HG03139 (cell line): ENCODE results near the gene MEF2D.

Experiments
- ATAC-seq: cut with Tn5 transposase; IDR thresholded peaks from one replicate; pipeline ENCODE4 v1.9.1; 2021; ENCODE audit not compliant: unreplicated experiment

The MEF2D gene

DNA sequence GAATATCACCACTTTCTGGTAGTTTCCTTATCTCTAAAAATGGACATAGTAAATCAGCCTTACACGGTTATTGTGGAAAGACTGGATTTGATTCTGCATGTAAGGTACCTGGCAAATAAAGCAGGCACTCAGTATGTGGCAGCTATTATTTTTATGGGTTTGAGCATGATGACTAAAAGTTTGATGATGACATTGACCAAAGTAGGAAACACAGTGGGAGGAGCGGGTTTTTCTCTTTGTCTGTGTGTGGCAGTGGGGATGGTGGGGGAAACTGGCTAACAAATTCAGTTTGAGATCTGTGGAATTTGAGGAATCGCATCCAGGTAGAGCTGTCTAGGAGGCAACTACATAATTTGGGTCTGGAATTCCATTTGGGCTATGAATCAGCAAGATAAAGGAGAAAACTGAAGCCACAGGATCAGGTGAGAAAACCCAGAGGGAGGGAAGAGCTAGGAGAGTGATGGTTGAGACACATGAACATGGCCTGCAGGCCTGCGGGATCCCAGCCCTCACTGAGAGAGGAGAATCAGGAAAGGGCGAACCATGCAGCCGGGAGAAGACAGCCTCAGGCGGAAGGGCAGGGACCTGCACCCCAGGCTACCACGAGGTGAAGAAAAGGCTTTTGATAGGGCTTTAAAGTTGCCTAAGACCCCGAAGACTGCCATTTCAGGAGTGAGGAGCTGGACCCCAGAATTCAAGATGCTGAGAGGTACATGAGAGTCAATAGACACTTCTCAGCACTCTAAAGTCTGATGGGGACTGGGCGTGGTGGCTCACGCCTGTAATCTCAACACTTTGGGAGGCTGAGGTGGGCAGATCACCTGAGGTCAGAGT, 52.2 kb downstream of the MEF2D start:
- no peak for ATAC-seq

DNA sequence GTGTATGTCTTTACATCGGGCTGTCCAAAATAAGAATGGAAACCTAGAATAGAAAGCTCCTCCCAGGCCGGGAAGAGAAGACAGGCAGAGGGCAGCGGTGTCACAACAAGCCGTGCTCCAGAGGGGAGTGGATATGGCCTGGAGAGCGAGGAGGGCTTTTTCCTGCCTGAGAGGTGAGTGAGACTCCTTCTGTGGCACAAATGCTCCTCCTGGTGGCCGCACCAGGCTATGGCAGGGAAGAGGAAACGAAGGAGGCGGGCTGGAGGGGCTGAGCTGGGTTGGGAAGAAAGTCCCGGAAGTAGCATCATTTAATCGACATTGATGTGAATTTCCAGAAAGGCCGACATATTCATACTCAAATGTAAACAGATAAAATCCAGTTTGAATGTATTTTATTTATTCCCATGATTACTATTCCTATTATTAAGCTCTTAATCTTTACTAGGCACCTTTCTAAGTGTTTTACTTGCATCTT, 54.7 kb downstream of the MEF2D start:
- no peak for ATAC-seq

DNA sequence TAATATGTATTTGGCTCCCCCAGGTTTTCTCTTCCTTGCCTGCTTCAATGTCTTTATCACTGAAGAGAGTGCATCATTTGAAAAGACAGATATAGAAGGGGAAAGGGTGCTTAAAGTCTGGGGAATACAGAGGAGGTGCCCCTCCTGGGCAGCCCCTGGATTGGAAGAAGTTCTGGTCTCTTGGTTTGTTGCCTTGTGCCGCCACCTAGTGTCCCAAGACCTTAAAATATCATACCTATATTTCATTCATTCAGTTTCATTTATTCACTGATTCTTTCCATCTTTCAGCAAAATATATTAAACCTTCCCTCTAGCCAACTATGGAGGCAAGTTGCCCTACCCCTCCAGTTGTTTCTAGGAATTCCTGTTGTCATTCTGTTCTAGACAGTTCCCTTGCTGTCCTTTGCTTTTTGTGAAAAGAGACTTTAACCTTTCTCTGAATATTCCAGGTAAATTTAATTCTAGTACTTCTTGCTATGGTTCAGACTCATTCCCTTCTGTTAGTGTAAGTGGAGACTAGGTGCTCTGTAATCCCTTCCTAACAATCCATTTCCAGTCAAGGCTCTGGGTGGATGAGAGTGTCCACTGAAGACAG, 56.1 kb downstream of the MEF2D start:
- no peak for ATAC-seq

DNA sequence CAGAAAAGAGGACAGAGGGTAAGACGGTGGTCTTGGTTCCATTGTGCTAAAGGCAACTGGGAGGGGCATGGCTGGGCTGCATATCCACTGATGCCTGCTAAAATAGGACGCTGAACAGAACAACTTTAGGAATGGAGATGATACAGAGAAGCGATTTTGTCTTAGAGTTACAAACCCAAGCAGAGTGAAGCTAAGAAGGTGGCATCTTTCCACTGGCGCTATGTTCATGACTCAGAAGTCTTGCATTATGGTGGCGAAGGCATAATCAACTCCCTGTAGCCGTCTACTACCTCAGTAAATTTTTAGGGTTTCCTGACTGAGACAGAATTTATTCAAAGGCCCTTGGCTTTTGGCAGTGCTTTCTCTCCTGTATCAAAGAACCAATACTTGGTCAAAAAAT, 57.3 kb downstream of the MEF2D start:
- no peak for ATAC-seq

DNA sequence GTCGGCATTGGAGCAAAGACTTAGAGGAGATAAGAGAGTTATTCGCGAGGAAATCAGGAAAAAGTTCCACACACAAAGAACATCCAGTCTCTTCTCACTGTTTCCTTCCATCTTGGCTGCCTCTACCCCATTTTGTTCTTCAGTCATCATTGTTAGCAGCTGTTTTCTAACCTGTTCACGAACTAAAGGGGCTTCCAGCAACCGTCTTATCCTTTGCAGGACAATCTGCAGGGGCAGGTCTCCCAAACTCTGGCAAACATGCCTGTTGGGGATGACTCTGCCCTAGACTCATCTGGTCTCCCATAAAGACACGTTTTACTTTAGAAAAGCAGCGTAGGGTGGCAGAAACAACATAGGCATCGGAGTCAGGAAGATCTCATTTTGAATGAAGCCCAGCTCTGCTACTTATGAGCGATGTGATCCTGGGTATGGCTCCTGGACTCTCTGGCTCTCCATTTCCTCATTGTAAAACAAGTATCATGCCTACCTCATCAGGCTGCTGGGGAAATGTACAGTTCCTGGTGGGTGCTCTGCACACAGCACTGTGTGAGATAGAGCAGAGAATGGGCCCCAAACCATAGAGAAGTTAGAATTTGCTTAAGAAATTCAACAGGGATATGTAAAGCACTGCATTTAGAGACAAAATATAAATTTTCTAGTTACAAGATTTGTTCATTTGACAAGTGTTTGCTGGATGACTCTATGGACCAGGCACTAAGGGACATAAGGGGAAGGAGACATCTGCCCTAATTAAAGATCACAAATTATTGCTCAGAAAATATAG, 59.7 kb downstream of the MEF2D start:
- ATAC-seq: no peak

DNA sequence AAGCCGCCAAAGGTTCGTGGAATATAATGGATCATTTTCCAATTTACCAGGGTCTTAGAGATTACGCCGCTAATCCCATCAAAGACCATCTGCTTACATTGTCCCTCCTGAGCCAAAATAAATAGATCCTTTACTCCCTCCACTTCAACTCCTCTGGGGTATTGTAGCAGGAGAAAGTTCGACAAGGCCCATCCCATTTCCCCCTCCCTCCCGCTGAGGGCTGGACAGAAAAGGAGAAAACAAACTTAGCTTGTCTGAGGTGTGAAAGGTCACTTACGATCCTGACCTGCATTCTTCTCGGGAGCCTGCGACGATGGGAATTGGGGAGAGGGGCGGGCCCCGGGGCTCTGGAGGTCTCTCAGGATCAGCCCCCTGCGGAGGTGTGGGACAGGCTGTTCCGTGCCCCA, 60.8 kb downstream of the MEF2D start:
- ATAC-seq: no peak

DNA sequence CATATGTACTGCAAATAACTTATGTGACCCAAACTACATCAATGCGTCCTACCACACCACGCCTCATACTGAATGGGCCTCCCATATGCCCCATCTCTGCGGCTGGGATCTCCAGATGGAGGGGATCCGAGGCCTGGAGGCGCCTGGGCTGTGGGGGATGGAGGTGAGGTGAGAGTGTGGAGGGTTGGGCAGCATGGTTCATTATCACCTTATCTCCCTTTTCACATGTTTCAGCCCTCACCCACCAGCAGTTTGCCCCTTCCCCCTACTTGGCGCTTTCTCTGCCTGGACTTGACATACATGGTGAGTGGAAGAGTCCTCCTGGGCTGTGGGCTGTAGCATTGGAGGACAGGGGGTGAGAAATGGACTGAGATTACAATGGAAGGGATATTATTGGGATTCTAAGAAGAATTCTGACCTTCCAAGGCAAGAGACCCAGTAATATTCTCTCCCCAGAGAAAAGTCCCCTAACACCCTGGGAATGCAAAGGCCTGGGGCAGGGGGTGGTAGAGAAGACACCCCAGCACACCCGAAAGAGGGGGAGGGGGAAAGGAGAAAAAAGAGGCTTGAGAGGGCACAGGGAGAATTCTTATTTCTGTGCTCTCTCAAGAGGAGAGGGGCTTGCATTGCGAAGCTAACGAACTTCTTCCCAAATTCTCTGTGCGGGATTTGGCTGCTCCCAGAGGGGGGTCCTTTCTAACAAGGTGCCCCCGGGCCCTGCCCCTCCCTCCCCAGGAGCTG, 61.4 kb downstream of the MEF2D start:
- ATAC-seq: no peak

DNA sequence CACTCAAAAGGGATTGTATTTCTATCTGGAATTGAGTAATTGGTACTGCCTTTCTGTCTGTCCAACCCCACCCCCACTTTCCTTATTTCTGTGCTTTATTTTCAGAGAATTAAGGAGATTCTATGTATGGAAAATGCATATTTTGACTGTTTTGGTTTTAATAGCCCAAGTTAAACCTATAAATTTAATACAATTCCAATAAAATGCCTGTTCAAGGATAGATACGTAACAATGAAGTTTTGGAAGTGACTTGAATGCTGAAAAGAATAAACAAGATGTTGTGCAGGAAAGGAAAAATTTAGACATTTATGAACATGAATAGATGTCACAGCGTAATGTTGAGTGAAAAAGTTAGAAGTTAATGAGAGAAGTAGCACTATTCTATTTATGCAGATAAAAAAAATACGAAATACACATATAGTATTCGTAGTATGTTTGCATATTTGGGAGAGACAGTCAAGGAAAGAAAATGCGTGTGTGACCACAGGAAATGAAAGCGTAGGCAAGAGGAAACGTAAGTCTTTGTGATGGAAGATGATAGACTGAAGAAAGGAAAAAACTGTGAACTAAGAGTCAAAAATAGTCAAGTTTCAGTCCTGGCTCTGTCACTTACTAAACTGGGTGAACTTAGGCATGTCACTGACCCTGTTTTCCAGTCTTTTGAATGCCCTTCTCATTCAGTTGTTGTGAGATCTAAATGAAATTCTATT, 62.1 kb downstream of the MEF2D start:
- ATAC-seq: no peak

DNA sequence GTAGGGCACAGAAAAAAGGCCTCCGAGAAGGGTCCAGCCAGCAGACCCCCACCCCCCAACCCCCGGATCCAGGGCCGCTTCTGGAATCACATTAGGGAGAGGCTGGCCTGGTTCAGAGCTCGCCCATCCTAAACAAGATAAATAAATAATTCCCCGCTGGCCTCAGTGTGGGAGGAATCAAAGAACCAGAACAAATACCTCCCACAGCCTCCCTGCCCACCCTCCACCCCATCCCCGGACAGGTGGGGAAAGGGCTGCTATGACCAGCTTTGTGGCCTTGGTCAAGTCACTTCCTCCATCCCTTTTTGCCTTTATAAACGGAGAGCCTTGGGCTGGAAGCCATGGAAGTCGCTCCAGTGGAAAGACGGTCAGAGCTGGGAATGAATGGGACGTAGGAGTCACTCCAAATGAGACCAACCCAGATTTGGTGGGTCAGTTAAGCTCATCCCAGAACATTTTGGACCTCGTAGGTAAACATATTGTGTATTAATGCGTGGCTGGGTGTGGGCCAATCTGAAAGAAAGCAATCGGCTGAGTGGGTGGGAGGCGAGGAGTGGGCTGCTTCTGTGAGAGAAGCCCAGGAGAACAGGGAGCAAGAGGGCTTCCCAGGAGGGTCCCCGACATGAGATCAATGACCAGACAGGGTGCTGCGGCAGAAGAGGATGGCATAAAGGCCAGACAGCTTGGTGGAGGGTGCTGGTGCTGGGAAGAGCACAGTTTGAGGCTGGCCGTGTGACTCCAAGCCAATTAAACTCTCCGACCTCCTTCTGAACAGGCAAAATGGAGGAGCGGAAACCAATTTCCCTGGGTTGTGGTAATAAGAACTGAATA, 63.3 kb downstream of the MEF2D start:
- ATAC-seq: no peak

DNA sequence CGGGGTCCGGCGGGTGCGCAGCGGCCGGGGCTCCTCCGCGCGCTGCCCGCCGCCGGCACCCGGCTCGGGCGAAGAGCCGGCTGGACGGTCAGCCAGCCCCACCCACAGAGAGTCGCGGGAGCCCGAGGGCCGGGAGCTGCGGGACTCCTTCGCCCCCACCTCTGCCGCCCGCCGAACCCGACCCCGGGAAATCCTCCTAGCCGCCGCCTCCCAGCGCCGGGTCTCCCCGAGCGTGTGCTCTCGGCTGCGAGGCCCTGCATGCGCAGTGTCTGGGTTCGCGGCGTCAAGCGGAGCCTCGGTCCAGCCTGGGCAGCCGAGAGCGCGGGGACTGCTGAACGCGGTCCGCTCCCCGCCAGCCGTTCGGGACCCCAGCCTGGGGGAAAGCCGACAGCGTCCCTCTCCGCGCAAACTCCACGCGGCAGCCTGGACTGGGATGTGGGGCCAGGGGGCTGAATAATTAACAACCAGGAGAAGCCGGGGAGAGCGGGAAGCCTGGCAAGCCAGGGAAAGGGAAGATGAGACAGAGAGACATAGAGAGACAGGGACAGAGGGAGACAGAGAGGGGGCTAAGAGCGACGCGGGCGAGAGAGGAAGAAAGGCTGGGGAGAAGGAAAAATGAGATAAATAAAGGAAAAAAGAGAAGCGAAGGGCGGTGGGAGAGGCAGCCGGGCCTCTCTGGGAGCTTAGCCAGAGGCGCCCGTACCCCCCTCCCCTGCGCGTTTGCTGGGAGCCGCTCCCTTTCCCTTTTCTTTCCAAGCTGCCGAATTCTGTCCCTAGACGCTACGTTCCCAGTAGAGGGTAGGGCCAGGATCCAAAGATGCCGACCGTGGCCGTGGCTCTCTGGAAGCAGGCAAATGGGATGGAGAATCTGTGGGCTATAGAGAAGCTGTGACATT, 64.2 kb downstream of the MEF2D start:
- no peak for ATAC-seq

DNA sequence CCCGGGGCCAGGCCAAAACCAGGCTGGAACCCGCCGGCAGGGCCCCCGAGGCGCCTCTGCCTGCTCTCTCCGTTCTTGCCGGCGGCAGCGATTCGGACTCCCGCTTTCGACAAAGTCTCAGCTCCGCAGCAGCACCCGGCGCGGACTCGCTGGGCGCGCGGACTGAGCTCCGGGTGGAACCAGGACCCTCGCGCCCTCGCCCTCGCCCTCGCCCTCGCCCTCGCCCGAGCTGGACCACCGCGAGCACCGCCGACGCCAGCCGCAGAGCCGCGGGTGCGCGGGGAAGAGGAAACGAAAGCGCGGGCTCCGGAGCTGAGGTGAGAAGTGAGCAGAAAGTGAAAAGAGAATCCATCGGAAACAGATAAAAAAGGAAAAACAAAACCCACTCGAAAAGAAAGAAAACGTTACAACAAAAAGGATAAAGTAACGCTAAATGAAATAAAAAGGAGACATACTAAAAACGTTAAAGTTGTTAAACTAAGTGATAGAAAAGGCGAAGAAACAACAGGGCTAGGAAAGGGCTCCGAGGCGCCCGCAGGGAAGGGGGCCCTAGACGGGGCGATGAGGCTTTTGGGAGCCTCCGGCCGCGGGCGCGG, 64.9 kb downstream of the MEF2D start:
- no peak for ATAC-seq

DNA sequence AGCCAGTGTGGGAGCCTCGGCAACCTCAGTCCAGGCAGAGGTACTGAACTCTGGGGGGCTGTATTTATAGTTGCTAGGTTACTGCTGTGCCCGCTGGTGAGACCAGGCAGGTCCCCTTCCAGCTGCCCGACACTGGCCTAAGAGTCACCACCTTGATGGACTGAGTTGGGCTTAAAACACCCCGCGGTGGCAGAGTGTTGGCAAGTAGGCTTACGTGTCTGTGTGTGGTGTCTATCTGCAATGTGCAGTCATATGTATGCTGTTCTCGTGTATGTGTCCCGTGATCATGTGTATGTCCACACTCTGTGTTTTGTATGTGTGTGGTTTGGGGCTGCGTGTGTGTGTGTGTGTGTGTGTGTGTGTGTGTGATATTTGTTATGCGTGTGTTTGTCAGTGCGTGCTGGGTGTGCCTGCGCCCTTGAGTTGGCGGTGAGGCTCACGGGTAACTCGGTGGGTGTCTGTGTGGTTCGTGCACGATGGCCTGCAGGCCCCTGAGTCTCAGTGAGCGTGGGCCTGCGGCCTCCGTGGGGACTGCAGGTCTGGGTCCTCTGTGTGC, 65.5 kb downstream of the MEF2D start:
- no peak for ATAC-seq

DNA sequence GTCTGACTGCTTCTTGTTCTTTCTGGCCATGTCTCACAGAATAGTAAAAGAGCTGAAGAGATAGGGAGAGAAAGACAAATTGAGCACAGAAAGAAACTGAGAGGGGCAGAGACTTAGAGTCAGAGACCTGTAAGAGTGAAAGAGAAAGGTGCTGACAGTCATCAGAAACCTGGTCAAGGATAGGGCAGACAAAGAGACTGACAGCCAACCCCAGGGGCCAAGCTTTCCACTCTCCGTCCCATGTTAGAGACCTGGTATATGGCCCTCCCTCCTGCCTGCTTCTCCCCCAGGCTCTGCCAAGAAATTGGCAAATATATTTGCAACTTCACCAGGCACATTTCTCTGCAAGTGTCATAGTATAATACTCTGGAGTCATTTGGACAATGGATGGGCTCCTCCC, 67.0 kb downstream of the MEF2D start:
- ATAC-seq: no peak

DNA sequence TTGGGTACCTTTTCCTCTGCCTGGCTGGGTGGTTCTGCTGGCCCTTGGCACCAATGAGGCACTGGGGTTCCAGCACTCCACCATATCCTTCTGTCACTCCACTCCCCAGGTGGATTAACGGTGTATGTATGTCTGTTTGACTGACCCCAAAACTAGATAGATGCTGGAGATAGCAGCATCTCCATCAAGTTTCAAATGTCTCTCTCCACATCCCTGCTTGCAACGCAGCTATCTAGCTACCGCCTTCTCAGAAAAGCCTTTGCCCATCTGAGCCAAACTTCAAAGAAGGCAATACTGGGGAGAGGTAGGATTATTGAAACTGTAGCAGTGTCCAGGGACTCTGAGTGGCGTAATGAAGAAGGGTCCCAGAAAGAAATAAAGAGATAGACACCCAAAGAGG, 67.5 kb downstream of the MEF2D start:
- ATAC-seq: no peak

DNA sequence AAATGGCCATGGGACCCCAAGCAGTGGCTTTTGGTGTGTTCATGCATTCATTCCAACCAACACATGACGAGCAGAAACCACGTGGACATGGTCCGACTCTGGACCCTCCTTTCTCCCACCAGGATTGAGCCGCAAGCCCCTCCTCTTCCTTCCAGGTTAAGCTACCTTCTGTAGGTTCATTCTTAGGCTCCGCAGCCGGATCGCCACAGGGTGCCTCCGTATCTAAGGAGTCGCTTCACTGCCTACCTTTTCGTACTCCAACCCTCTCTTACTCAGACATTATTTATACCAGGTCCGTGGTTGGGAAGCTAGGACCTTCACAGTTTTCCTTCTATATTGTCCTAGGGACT, 67.9 kb downstream of the MEF2D start:
- ATAC-seq: no peak

DNA sequence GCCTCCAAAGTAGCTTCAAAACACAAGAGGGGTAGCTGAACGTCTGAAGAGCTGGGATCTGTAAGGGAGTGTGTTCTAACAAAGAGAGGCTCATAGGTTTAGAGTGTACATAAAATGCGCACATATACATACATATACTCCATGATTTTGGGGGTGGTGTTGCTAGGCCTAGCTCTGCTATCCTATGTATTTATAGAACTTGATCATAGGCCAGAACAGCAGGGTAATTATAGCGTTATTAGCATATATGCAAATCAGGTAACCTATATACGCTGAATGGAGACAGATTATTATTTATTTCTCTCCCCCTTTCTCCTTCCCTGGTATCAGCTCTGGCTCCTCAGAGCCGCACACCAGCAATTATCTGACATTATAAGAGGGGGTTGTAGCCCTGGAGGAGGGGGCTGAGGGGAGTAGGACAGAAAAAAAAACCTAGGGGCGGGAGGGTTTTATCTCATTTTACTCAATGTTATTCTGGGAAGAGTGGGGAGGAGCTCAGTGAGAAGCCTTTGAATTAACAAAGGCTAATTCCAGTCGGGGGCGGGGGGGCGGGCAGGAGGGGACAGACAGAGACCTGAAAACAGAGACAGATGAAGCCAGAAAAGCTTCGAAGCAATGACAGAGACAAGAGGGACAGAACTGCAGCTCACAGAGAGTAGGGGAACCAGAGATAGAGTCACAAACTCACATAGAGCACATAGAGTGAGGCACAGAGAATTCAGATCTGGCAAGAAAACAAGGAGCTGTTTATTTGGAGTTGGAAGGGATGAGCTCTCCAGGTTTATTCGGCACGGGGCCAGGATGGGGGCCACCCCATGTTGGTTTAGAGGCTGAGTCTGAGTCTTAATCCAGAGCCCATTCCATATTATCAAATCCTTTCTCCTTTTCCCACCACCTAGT, 68.6 kb downstream of the MEF2D start:
- ATAC-seq: no peak

DNA sequence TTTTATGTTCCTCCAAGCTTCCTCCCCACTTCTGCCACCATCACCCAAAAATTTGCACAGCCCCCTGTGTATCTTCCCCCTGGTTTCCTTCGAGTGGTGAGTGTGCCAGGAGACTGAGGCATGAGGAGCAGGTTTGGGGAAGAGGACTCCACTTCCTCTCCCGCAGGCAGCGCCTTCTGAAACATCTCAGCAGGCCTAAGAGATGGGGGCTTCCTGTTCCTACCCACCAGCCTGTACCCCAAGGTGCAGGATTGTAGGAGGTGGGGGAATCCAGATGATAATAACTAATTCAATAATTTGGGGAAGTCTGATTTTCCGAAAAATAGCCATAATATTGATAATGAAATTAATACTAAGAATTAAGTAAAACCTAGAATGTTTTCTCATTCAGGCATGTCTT, 69.2 kb downstream of the MEF2D start:
- ATAC-seq: no peak
